Neural cell (in vitro differentiated cells): ENCODE measurements around the gene ELP4.

Experiments used
- CTCF ChIP-seq: fragments of 450-650 bp; IDR thresholded peaks from 2 replicates; pipeline ENCODE4 v1.5.1; 2014; ENCODE audit warnings: antibody characterized with exemption, mild to moderate bottlenecking, moderate library complexity; ENCODE audit not compliant: poor library complexity, severe bottlenecking
- EP300 ChIP-seq: fragments of 450-650 bp; conservative IDR thresholded peaks from 2 replicates; pipeline ENCODE4 v1.6.1; 2014; ENCODE audit warnings: antibody characterized with exemption, mild to moderate bottlenecking, moderate library complexity; ENCODE audit not compliant: poor library complexity, severe bottlenecking
- EZH2 ChIP-seq: fragments of 200-600, 300-800 bp; shearing (Covaris generic), sonication (generic); IDR thresholded peaks from 2 replicates; pipeline ENCODE4 v1.6.1; 2014; ENCODE audit warnings: antibody characterized with exemption, low read length, borderline replicate concordance, mild to moderate bottlenecking; ENCODE audit not compliant: insufficient read depth, poor library complexity, severe bottlenecking
- MXI1 ChIP-seq: fragments of 450-650 bp; conservative IDR thresholded peaks from 2 replicates; pipeline ENCODE4 v1.6.1; 2014; ENCODE audit warnings: antibody characterized with exemption, mild to moderate bottlenecking; ENCODE audit not compliant: poor library complexity, severe bottlenecking
- POLR2AphosphoS5 ChIP-seq: IDR thresholded peaks from 2 replicates; pipeline ENCODE4 v1.6.1; 2012
- RAD21 ChIP-seq: fragments of 450-650 bp; conservative IDR thresholded peaks from 2 replicates; pipeline ENCODE4 v1.6.1; 2014; ENCODE audit warnings: antibody characterized with exemption, mild to moderate bottlenecking, moderate library complexity
- REST ChIP-seq: IDR thresholded peaks from 2 replicates; pipeline ENCODE4 v1.6.1; 2012; ENCODE audit warnings: borderline replicate concordance
- SMC3 ChIP-seq: fragments of 450-650 bp; conservative IDR thresholded peaks from 2 replicates; pipeline ENCODE4 v1.6.1; 2014; ENCODE audit warnings: antibody characterized with exemption, mild to moderate bottlenecking, moderate library complexity; ENCODE audit not compliant: poor library complexity
- TAF1 ChIP-seq: IDR thresholded peaks from 2 replicates; pipeline ENCODE4 v1.6.1; 2012; ENCODE audit warnings: low read depth

DNA sequence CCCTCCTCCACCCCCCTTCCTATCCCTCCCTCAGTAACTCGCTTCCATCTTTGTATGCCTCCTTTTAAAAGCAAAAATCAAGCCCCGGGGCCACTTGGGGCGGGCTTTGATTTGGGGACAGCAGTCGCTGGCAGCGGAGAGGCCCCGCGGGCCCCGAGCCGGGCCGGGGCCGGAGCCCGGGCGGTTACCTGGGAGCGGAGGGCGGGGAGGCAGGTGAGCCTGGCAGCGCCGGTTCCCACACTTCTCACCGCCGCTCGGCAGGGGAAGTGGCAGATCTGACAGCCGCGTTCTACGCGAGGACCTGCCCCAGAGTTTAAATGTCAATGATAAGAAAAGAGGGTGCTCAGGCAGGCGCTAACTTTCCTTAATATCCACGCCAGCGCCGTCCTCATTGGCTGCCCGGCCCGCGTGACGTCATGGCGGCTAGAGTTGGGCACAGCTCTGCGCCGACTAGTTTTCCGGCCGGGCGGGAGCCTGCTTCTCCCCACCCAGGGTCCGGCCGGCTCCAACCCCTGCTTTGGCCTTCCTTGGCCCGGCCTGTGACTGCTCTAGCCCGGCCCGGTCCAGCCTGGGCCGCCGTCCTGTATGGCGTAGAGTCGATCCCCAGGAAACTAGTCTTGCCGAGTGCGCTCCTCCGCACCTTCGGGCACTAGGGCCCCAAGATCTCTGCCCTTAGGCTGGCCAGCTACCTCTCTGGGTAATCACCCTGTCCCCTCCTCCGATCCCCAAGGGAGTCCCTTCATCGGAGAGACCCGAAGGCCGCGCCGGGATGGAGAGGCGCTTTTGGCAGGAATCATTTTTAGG is 308.3 kb downstream of the ELP4 start:
- TF ChIP-seq CTCF (no peak), EZH2 (no peak), RAD21 (no peak), EP300 (no peak), POLR2AphosphoS5 (no peak), REST (no peak), TAF1 (no peak), SMC3 (no peak), MXI1 (no peak)
